Esophagus muscularis mucosa (tissue), 4 donors: Measurements from ENCODE around the gene PDXDC1.
"Not testable (repeated sequence)": the region's sequence is repeated elsewhere in the genome, so short reads cannot be mapped to it uniquely, and the experiment has no call there.

Experiments used
- EP300 ChIP-seq: sonication (generic); formaldehyde crosslinking; IDR thresholded peaks from one replicate; pipeline ENCODE4 v1.6.1; 2017; ENCODE audit warnings: antibody characterized with exemption
- POLR2AphosphoS5 ChIP-seq, 2 donors: sonication (generic); formaldehyde crosslinking; IDR thresholded peaks; one replicate each; pipeline ENCODE4 v1.6.1; 2017; ENCODE audit warnings: antibody characterized with exemption in 2 of 2
- TF ChIP-seq, protein P1 (sequence below), 3 experiments: fragments of 200-600 bp in 2 of 3; fragments of 450-650 bp in 1 of 3; sonication (generic) in 2 of 3; IDR thresholded peaks; one replicate each; pipeline ENCODE4 v1.5.1; 2017 to 2019; ENCODE audit warnings: antibody characterized with exemption in 3 of 3, mild to moderate bottlenecking in 2 of 3, moderate library complexity in 1 of 3

GRCh38 chr16:15024858-15025199 lies 50.0 kb downstream of the PDXDC1 start:
- not testable (repeated sequence) for TF ChIP-seq EP300; POLR2AphosphoS5 (IDR thresholded peaks at IDR 0.05)
- TF ChIP-seq, protein P1, sequence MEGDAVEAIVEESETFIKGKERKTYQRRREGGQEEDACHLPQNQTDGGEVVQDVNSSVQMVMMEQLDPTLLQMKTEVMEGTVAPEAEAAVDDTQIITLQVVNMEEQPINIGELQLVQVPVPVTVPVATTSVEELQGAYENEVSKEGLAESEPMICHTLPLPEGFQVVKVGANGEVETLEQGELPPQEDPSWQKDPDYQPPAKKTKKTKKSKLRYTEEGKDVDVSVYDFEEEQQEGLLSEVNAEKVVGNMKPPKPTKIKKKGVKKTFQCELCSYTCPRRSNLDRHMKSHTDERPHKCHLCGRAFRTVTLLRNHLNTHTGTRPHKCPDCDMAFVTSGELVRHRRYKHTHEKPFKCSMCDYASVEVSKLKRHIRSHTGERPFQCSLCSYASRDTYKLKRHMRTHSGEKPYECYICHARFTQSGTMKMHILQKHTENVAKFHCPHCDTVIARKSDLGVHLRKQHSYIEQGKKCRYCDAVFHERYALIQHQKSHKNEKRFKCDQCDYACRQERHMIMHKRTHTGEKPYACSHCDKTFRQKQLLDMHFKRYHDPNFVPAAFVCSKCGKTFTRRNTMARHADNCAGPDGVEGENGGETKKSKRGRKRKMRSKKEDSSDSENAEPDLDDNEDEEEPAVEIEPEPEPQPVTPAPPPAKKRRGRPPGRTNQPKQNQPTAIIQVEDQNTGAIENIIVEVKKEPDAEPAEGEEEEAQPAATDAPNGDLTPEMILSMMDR (IDR thresholded peaks at IDR 0.05): not testable (repeated sequence)
